Activated B cell treated with CpG ODN at 0.5 μM for 24 hours (primary cell): ENCODE results near the gene DCST1. TPM values are rescaled to one million over a fixed set of nuclear protein-coding genes. Genes with fewer than 3 reads are reported as not detected.

Experiments used
- ATAC-seq: fragments of 200-7000 bp; cut with Tn5 transposase; one replicate; pipeline ENCODE4 v1.10.0; 2021; ENCODE audit warnings: low read depth, mild to moderate bottlenecking, moderate library complexity
- CTCF ChIA-PET: fragments of 350-600 bp; sonication (Branson Sonifier 250); formaldehyde crosslinking; loops from one replicate; lab custom pipeline; 2021; ENCODE audit warnings: antibody characterized with exemption; lab: Charles Lee
- POLR2A ChIA-PET: fragments of 350-600 bp; sonication (Branson Sonifier 250); formaldehyde crosslinking; loops from one replicate; lab custom pipeline; 2021; ENCODE audit warnings: antibody characterized with exemption; lab: Charles Lee
- DNase-seq: peaks from one replicate; pipeline ENCODE4 v3.0.0; 2022
- H3K27ac Mint-ChIP-seq: one replicate; pipeline ENCODE4 v1.8.0; 2020; ENCODE audit warnings: mixed read lengths
- H3K27me3 Mint-ChIP-seq: one replicate; pipeline ENCODE4 v1.8.0; 2021; ENCODE audit warnings: mixed read lengths
- H3K36me3 Mint-ChIP-seq: one replicate; pipeline ENCODE4 v1.8.0; 2021; ENCODE audit warnings: low read depth, mixed read lengths
- H3K4me1 Mint-ChIP-seq: one replicate; pipeline ENCODE4 v1.8.0; 2021; ENCODE audit warnings: mixed read lengths
- H3K4me3 Mint-ChIP-seq: one replicate; pipeline ENCODE4 v1.8.0; 2020; ENCODE audit warnings: mild to moderate bottlenecking, mixed read lengths
- H3K9me3 Mint-ChIP-seq: one replicate; pipeline ENCODE4 v1.8.0; 2020; ENCODE audit warnings: mixed read lengths
- CTCF ChIP-seq: fragments of 200-600 bp; IDR thresholded peaks from one replicate; pipeline ENCODE4 v1.8.0; 2022; ENCODE audit warnings: antibody characterized with exemption, mild to moderate bottlenecking
- intact Hi-C: fragments of 100-400 bp; cut with micrococcal nuclease; formaldehyde crosslinking; loops from one replicate; pipeline ENCODE4 v1.15.1; 2024
- total RNA-seq: library from RNA; stranded (reverse); gene quantifications from 2 replicates; pipeline ENCODE4 v1.2.3, GENCODE V29; 2022

DCST1 gene
- total RNA-seq, 1 donor from 2014 or later = not detected

- no peak for DNase-seq
These were observed 3.3 kb upstream of the DCST1 start for GRCh38 chr1:155030243-155030795.

GRCh38 chr1:155030899-155031298 lies 2.7 kb upstream of the DCST1 start:
- Mint-ChIP-seq H3K4me3 (no peak overlapping the region), H3K27me3 (no peaks in the 10 kb centered on the region), H3K27ac (no peak overlapping the region), H3K36me3 (no peaks in the 10 kb centered on the region), H3K4me1 (no peaks in the 10 kb centered on the region), H3K9me3 (no peaks in the 10 kb centered on the region)
- no peak for ATAC-seq
- CTCF ChIA-PET = no interaction called here
- no peak for DNase-seq
- POLR2A ChIA-PET = interaction anchor here (0.6 kb wide), 1 partner anchor 160 kb away, joined by 4 read pairs; no protein-coding TSS in a partner anchor
- intact Hi-C loops = no loop called here
- TF ChIP-seq CTCF = no peak

More at GRCh38 chr1:155030243-155030795, 3.3 kb upstream of the DCST1 start:
- no peaks in the 10 kb centered on the region for H3K4me1 Mint-ChIP-seq
- CTCF ChIA-PET = no interaction called here
- intact Hi-C loops = no loop called here
- no peak for TF ChIP-seq CTCF
- H3K4me3 Mint-ChIP-seq = no peak overlapping the region
- H3K27me3 Mint-ChIP-seq = no peaks in the 10 kb centered on the region
- no peak overlapping the region for H3K27ac Mint-ChIP-seq
- POLR2A ChIA-PET = no interaction called here
- no peaks in the 10 kb centered on the region for H3K9me3 Mint-ChIP-seq
- H3K36me3 Mint-ChIP-seq = no peaks in the 10 kb centered on the region
- no peak for ATAC-seq

- Mint-ChIP-seq H3K27me3 (peaks cover under 1% of the 10 kb centered on the region), H3K4me1 (no peaks in the 10 kb centered on the region), H3K4me3 (no peak overlapping the region), H3K27ac (no peak overlapping the region), H3K36me3 (no peaks in the 10 kb centered on the region), H3K9me3 (no peaks in the 10 kb centered on the region)
- intact Hi-C loops = no loop called here
- DNase-seq = no peak
- CTCF ChIA-PET = no interaction called here
- no peak for TF ChIP-seq CTCF
- POLR2A ChIA-PET = no interaction called here
- ATAC-seq = no peak
These were observed 738 bp upstream of the DCST1 start for GRCh38 chr1:155032886-155033285.

- H3K9me3 Mint-ChIP-seq = no peaks in the 10 kb centered on the region
- H3K27me3 Mint-ChIP-seq = peaks cover 8% of the 10 kb centered on the region
- POLR2A ChIA-PET = no interaction called here
- no peak for TF ChIP-seq CTCF
- no peak overlapping the region for H3K27ac Mint-ChIP-seq
- CTCF ChIA-PET = no interaction called here
- intact Hi-C loops = no loop called here
- no peaks in the 10 kb centered on the region for H3K4me1 Mint-ChIP-seq
- no peak overlapping the region for H3K4me3 Mint-ChIP-seq
- DNase-seq (no peak), ATAC-seq (no peak)
- no peaks in the 10 kb centered on the region for H3K36me3 Mint-ChIP-seq
These were observed 939 bp downstream of the DCST1 start for GRCh38 chr1:155034318-155035208.

- intact Hi-C loops = no loop called here
- ATAC-seq = no peak
These were observed 2.3 kb downstream of the DCST1 start for GRCh38 chr1:155035936-155036335.

More at GRCh38 chr1:155035936-155036335, 2.3 kb downstream of the DCST1 start:
- Mint-ChIP-seq H3K36me3 (no peaks in the 10 kb centered on the region), H3K27ac (no peak overlapping the region), H3K9me3 (no peaks in the 10 kb centered on the region), H3K4me3 (no peak overlapping the region), H3K4me1 (no peaks in the 10 kb centered on the region), H3K27me3 (peaks cover 8% of the 10 kb centered on the region)
- POLR2A ChIA-PET = interaction anchor here (0.7 kb wide), 1 partner anchor 91 kb away, joined by 10 read pairs; no protein-coding TSS in a partner anchor
- no peak for TF ChIP-seq CTCF
- CTCF ChIA-PET = no interaction called here
- no peak for DNase-seq
